Activated CD4-positive, alpha-beta T cell treated with anti-CD3 and anti-CD28 coated beads, Interleukin-2, amount 50 U/mL, for 1 hour (primary cell): ENCODE measurements around the gene POTEM.
"Not testable (repeated sequence)": the region's sequence is repeated elsewhere in the genome, so short reads cannot be mapped to it uniquely, and the experiment has no call there.

Experiments
- DNase-seq: peaks from one replicate; pipeline ENCODE4 v3.0.0-alpha.2; 2020

POTEM gene

GRCh38 chr14:18967134-18967533 is at the start of gene POTEM:
Gene POTEM, plus strand, starts transcription at chr14:18967434. Its CDS starts 52 bp downstream, at chr14:18967486.
- DNase-seq = not testable (repeated sequence)

- not testable (repeated sequence) for DNase-seq
Observed at GRCh38 chr14:18918345-18918744, 48.9 kb upstream of the POTEM start.

GRCh38 chr14:18920052-18920451 is 47.2 kb upstream of the POTEM start:
- DNase-seq = not testable (repeated sequence)

- not testable (repeated sequence) for DNase-seq
Observed at GRCh38 chr14:18921055-18921701, 46.1 kb upstream of the POTEM start.

GRCh38 chr14:18936848-18937247 is 30.4 kb upstream of the POTEM start:
- not testable (repeated sequence) for DNase-seq

GRCh38 chr14:18938733-18939132 is 28.5 kb upstream of the POTEM start:
- DNase-seq = not testable (repeated sequence)

GRCh38 chr14:18949939-18950338 is 17.3 kb upstream of the POTEM start:
- DNase-seq = not testable (repeated sequence)

- not testable (repeated sequence) for DNase-seq
Observed at GRCh38 chr14:18953085-18953484, 14.1 kb upstream of the POTEM start.

- DNase-seq = not testable (repeated sequence)
Observed at GRCh38 chr14:18955816-18956215, 11.4 kb upstream of the POTEM start.

GRCh38 chr14:18961576-18961975 is 5.7 kb upstream of the POTEM start:
- not testable (repeated sequence) for DNase-seq

- not testable (repeated sequence) for DNase-seq
Observed at GRCh38 chr14:18962143-18962542, 5.1 kb upstream of the POTEM start.

GRCh38 chr14:18963276-18963675 is 4.0 kb upstream of the POTEM start:
- not testable (repeated sequence) for DNase-seq

GRCh38 chr14:18964878-18965277 is 2.4 kb upstream of the POTEM start:
- DNase-seq = not testable (repeated sequence)

- DNase-seq = not testable (repeated sequence)
Observed at GRCh38 chr14:19002566-19002965, 35.3 kb downstream of the POTEM start.

- not testable (repeated sequence) for DNase-seq
Observed at GRCh38 chr14:19006490-19006889, 39.3 kb downstream of the POTEM start.

- DNase-seq = not testable (repeated sequence)
Observed at GRCh38 chr14:19007678-19008077, 40.4 kb downstream of the POTEM start.

GRCh38 chr14:19011029-19011428 is 43.8 kb downstream of the POTEM start:
- DNase-seq = not testable (repeated sequence)

- DNase-seq = not testable (repeated sequence)
Observed at GRCh38 chr14:19011703-19012102, 44.5 kb downstream of the POTEM start.

GRCh38 chr14:19015185-19015584 is 48.0 kb downstream of the POTEM start:
- not testable (repeated sequence) for DNase-seq

GRCh38 chr14:19025080-19025589 is 57.9 kb downstream of the POTEM start:
- not testable (repeated sequence) for DNase-seq

- DNase-seq = not testable (repeated sequence)
Observed at GRCh38 chr14:19026649-19027351, 59.6 kb downstream of the POTEM start.

GRCh38 chr14:19027895-19028294 is 60.7 kb downstream of the POTEM start:
- DNase-seq = not testable (repeated sequence)

- not testable (repeated sequence) for DNase-seq
Observed at GRCh38 chr14:19036811-19037382, 69.7 kb downstream of the POTEM start.
